SK-N-SH (cell line): Measurements from ENCODE around the gene GPD1L.

Experiments used
- CTCF ChIP-seq: fragments of 200-600 bp; sonication (generic); IDR thresholded peaks from 2 replicates; pipeline ENCODE4 v1.6.1; 2017; ENCODE audit warnings: antibody characterized with exemption, mild to moderate bottlenecking, moderate library complexity
- EP300 ChIP-seq, 2 experiments: IDR thresholded peaks; 2 replicates each; pipeline versions ENCODE4 v1.4.0 to v1.6.1; 2012; ENCODE audit warnings: borderline replicate concordance in 1 of 2, low read depth in 1 of 2, low read length in 1 of 2
- EZH2phosphoT487 ChIP-seq: fragments of 200-600 bp; sonication (generic); IDR thresholded peaks from 2 replicates; pipeline ENCODE4 v1.6.1; 2017; ENCODE audit warnings: low read depth, mixed run types, mild to moderate bottlenecking, antibody characterized with exemption, moderate library complexity, borderline replicate concordance
- NFIC ChIP-seq: IDR thresholded peaks from 2 replicates; pipeline ENCODE4 v1.4.0; 2012; ENCODE audit warnings: borderline replicate concordance
- POLR2AphosphoS5 ChIP-seq: IDR thresholded peaks from 2 replicates; pipeline ENCODE4 v1.6.1; 2012; ENCODE audit warnings: low read depth, low read length
- RCOR1 ChIP-seq: fragments of 150-350 bp; IDR thresholded peaks from 2 replicates; pipeline ENCODE4 v1.6.1; 2017; ENCODE audit warnings: antibody characterized with exemption, low read length
- SIN3A ChIP-seq: IDR thresholded peaks from 2 replicates; pipeline ENCODE4 v1.6.1; 2012; ENCODE audit warnings: low read depth, mild to moderate bottlenecking, low read length, moderate library complexity, borderline replicate concordance

DNA sequence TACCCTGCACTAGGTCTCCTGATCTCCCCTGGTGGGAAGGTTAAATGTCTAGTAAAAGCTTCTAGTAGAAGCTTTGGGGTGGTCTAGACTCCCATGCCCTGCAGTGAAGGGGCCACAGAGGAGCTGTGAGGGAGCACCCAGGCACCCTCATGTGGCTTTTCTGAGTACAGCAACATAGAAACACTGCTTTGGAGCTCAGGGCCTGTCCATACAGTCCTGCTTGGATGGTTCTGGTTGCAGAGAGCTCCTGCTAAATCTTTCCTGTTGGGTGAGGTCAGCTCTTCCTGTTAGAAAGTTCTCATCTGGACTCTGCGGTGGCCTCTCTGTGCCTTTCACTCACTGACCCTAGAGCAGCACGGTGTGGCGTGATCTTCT, 47.8 kb downstream of the GPD1L start:
- TF ChIP-seq CTCF, result peak; percentile 14; the same call in 1 of the 2 replicates
- no peak for TF ChIP-seq NFIC
- no peak for TF ChIP-seq RCOR1
- no peak for TF ChIP-seq POLR2AphosphoS5
- TF ChIP-seq SIN3A, result no peak
- no peak for TF ChIP-seq EZH2phosphoT487
- TF ChIP-seq EP300 (IDR thresholded peaks at IDR 0.05; ENCODE audit: borderline replicate concordance in 1 of 2, low read depth in 1 of 2, low read length in 1 of 2), result no peak
